Eye (tissue), 1 donor: ENCODE measurements around the gene RNF207.

ENCODE experiments used
- DNase-seq: peaks from one replicate; pipeline ENCODE4 v3.0.0-alpha.2; 2015

The RNF207 gene

GRCh38 chr1:6234502-6235295 is 28.8 kb downstream of the RNF207 start:
- no peak for DNase-seq

GRCh38 chr1:6235296-6235677 is 29.4 kb downstream of the RNF207 start:
- DNase-seq = no peak

GRCh38 chr1:6237093-6237492 is 31.2 kb downstream of the RNF207 start:
- no peak for DNase-seq

GRCh38 chr1:6239213-6239752 is 33.4 kb downstream of the RNF207 start:
- DNase-seq = no peak

GRCh38 chr1:6239950-6240768 is 34.2 kb downstream of the RNF207 start:
- DNase-seq = no peak

- no peak for DNase-seq
Measured at GRCh38 chr1:6241107-6241886, 35.4 kb downstream of the RNF207 start.

GRCh38 chr1:6241887-6242740 is 36.2 kb downstream of the RNF207 start:
- DNase-seq = no peak

- no peak for DNase-seq
Measured at GRCh38 chr1:6243053-6243834, 37.3 kb downstream of the RNF207 start.

- DNase-seq = no peak
Measured at GRCh38 chr1:6243993-6244392, 38.1 kb downstream of the RNF207 start, which contains the start of gene HES3. Gene HES3 (plus strand): TSS chr1:6244179. CDS start chr1:6244366, 187 bp downstream.

- DNase-seq = no peak
Measured at GRCh38 chr1:6244401-6245049, 38.6 kb downstream of the RNF207 start.

- DNase-seq = peak; percentile 94
Measured at GRCh38 chr1:6245086-6245868, 39.4 kb downstream of the RNF207 start.

- peak; percentile 76 for DNase-seq
Measured at GRCh38 chr1:6245869-6246496, 40.1 kb downstream of the RNF207 start.

- DNase-seq = peak; percentile 95
Measured at GRCh38 chr1:6246497-6247467, 40.9 kb downstream of the RNF207 start.

- no peak for DNase-seq
Measured at GRCh38 chr1:6247651-6248050, 41.7 kb downstream of the RNF207 start.

- no peak for DNase-seq
Measured at GRCh38 chr1:6248161-6248776, 42.4 kb downstream of the RNF207 start.

- peak; percentile 64 for DNase-seq
Measured at GRCh38 chr1:6248932-6249738, 43.2 kb downstream of the RNF207 start.
